IMR-90 (cell line): ENCODE results near the gene FMNL1.

Experiments
- POLR2A ChIP-seq: IDR thresholded peaks from 2 replicates; pipeline ENCODE4 v1.6.1; 2012; ENCODE audit warnings: mild to moderate bottlenecking, low read depth, low read length
- TF ChIP-seq, protein P1 (sequence below): conservative IDR thresholded peaks from 2 replicates; pipeline ENCODE4 v1.5.1; 2012; ENCODE audit warnings: mild to moderate bottlenecking, low read depth, low read length, improper control_type of control experiment

DNA sequence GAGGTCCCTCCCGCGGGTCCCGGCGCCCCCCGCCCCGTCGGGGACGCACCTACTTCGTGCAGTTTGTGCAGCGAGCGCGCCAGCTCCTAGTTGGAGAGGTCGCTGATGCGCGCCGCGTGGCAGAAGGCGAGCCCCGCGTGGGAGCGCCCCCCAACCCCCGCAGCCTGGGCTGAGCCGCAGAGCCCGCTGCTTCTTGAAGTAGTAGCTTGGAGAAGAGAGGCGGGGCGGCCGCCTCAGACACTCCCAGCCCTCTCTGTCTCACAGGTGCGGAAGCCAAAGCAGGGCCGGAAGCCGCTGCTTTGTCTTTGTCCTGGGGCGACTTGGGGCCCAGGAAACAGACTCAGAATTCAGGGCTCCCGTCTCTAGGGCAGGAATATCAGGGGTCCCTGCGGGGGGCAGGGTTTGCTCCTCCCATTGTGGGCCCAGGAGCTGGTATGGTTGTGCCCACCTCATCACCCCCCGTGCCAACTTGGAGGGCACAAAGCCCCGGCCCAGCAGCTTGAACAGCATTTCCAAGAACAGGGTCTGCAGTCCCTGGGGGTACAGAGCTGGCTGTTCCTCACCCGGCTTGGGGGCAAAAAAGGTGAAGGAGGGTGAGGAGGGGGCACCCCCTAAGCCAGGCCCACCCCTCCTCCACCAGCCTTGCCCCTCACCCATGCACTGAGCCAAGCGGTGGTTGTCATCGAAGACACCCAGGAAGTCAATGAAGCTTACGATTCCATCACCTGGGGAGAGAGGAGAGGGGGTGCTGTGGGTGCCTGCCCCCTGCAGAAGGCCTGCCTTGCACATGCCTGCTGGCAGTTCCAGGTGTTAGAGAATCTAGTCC lies 26.7 kb downstream of the FMNL1 start:
- TF ChIP-seq, protein P1, sequence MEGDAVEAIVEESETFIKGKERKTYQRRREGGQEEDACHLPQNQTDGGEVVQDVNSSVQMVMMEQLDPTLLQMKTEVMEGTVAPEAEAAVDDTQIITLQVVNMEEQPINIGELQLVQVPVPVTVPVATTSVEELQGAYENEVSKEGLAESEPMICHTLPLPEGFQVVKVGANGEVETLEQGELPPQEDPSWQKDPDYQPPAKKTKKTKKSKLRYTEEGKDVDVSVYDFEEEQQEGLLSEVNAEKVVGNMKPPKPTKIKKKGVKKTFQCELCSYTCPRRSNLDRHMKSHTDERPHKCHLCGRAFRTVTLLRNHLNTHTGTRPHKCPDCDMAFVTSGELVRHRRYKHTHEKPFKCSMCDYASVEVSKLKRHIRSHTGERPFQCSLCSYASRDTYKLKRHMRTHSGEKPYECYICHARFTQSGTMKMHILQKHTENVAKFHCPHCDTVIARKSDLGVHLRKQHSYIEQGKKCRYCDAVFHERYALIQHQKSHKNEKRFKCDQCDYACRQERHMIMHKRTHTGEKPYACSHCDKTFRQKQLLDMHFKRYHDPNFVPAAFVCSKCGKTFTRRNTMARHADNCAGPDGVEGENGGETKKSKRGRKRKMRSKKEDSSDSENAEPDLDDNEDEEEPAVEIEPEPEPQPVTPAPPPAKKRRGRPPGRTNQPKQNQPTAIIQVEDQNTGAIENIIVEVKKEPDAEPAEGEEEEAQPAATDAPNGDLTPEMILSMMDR = no peak
- no peak for TF ChIP-seq POLR2A
